Measurements from ENCODE around the gene COL8A2. TPM values are rescaled to one million over a fixed set of nuclear protein-coding genes. Genes with fewer than 3 reads are reported as not detected.
"Not testable (repeated sequence)": the region's sequence is repeated elsewhere in the genome, so short reads cannot be mapped to it uniquely, and the experiment has no call there.

COL8A2 gene
- total RNA-seq (ENCODE audit: insufficient read depth, low replicate concordance) = 110 TPM

GRCh38 chr1:36125129-36125991 is at the start of gene COL8A2:
COL8A2 (minus strand) TSS chr1:36125222; CDS start chr1:36100242, 24,980 bp downstream.
- no peak for DNase-seq (ENCODE audit: low spot score)

GRCh38 chr1:36174713-36175112 is 49.7 kb upstream of the COL8A2 start:
- no peak for DNase-seq (ENCODE audit: low spot score)

GRCh38 chr1:36172983-36173382 is 48.0 kb upstream of the COL8A2 start:
- no peak for DNase-seq (ENCODE audit: low spot score)

GRCh38 chr1:36172017-36172747 is 47.2 kb upstream of the COL8A2 start:
- DNase-seq (ENCODE audit: low spot score) = no peak

GRCh38 chr1:36170643-36171412 is 45.8 kb upstream of the COL8A2 start:
- no peak for DNase-seq (ENCODE audit: low spot score)

- no peak for DNase-seq (ENCODE audit: low spot score)
Measured at GRCh38 chr1:36168514-36168913, 43.5 kb upstream of the COL8A2 start.

- no peak for DNase-seq (ENCODE audit: low spot score)
Measured at GRCh38 chr1:36166938-36167905, 42.2 kb upstream of the COL8A2 start.

GRCh38 chr1:36166136-36166535 is 41.1 kb upstream of the COL8A2 start:
- DNase-seq (ENCODE audit: low spot score) = no peak

- no peak for DNase-seq (ENCODE audit: low spot score)
Measured at GRCh38 chr1:36165145-36165544, 40.1 kb upstream of the COL8A2 start.

GRCh38 chr1:36164361-36164760 is 39.3 kb upstream of the COL8A2 start:
- DNase-seq (ENCODE audit: low spot score) = no peak

- no peak for DNase-seq (ENCODE audit: low spot score)
Measured at GRCh38 chr1:36163426-36163825, 38.4 kb upstream of the COL8A2 start.

- DNase-seq (ENCODE audit: low spot score) = no peak
Measured at GRCh38 chr1:36162680-36163239, 37.7 kb upstream of the COL8A2 start.

GRCh38 chr1:36161641-36162531 is 36.9 kb upstream of the COL8A2 start:
- DNase-seq (ENCODE audit: low spot score) = peak; percentile 72

- DNase-seq (ENCODE audit: low spot score) = peak; percentile 70
Measured at GRCh38 chr1:36160949-36161485, 36.0 kb upstream of the COL8A2 start.

- no peak for DNase-seq (ENCODE audit: low spot score)
Measured at GRCh38 chr1:36160388-36160948, 35.4 kb upstream of the COL8A2 start.

GRCh38 chr1:36159614-36160387 is 34.8 kb upstream of the COL8A2 start:
- DNase-seq (ENCODE audit: low spot score) = no peak

- DNase-seq (ENCODE audit: low spot score) = not testable (repeated sequence)
Measured at GRCh38 chr1:36158827-36159252, 33.8 kb upstream of the COL8A2 start.
